ENCODE data around the gene LRRC38.

Gene LRRC38

GRCh38 chr1:13516606-13517005, 2.8 kb upstream of the LRRC38 start:
- FAIRE-seq: no peak

- no peak for FAIRE-seq
Observed at GRCh38 chr1:13514821-13515220, 1.0 kb upstream of the LRRC38 start.

GRCh38 chr1:13513063-13513894, 524 bp downstream of the LRRC38 start:
- FAIRE-seq: no peak

GRCh38 chr1:13512472-13512871, 1.3 kb downstream of the LRRC38 start:
- no peak for FAIRE-seq

- FAIRE-seq: no peak
Observed at GRCh38 chr1:13510499-13510898, 3.3 kb downstream of the LRRC38 start.

- no peak for FAIRE-seq
Observed at GRCh38 chr1:13507075-13507474, 6.7 kb downstream of the LRRC38 start.

- FAIRE-seq: no peak
Observed at GRCh38 chr1:13505020-13505419, 8.8 kb downstream of the LRRC38 start.

- no peak for FAIRE-seq
Observed at GRCh38 chr1:13500806-13501205, 13.0 kb downstream of the LRRC38 start.

GRCh38 chr1:13499422-13499821, 14.4 kb downstream of the LRRC38 start:
- FAIRE-seq: no peak

- no peak for FAIRE-seq
Observed at GRCh38 chr1:13498553-13498952, 15.2 kb downstream of the LRRC38 start.

GRCh38 chr1:13495186-13495585, 18.6 kb downstream of the LRRC38 start:
- no peak for FAIRE-seq

GRCh38 chr1:13494712-13495111, 19.1 kb downstream of the LRRC38 start:
- no peak for FAIRE-seq

- FAIRE-seq: no peak
Observed at GRCh38 chr1:13494025-13494424, 19.8 kb downstream of the LRRC38 start.

GRCh38 chr1:13492711-13493110, 21.1 kb downstream of the LRRC38 start:
- FAIRE-seq: no peak

- FAIRE-seq: no peak
Observed at GRCh38 chr1:13487957-13488356, 25.8 kb downstream of the LRRC38 start.

GRCh38 chr1:13487143-13487868, 26.5 kb downstream of the LRRC38 start:
- no peak for FAIRE-seq

- FAIRE-seq: no peak
Observed at GRCh38 chr1:13483946-13484345, 29.9 kb downstream of the LRRC38 start.

- FAIRE-seq: no peak
Observed at GRCh38 chr1:13482600-13482999, 31.2 kb downstream of the LRRC38 start.

- FAIRE-seq: no peak
Observed at GRCh38 chr1:13479171-13479856, 34.5 kb downstream of the LRRC38 start.

GRCh38 chr1:13478692-13479091, 35.1 kb downstream of the LRRC38 start:
- FAIRE-seq: no peak

- FAIRE-seq: no peak
Observed at GRCh38 chr1:13469343-13469742, 44.5 kb downstream of the LRRC38 start.

- FAIRE-seq: no peak
Observed at GRCh38 chr1:13465515-13465914, 48.3 kb downstream of the LRRC38 start.

GRCh38 chr1:13462682-13463081, 51.1 kb downstream of the LRRC38 start:
- FAIRE-seq: no peak

- FAIRE-seq: no peak
Observed at GRCh38 chr1:13461977-13462376, 51.8 kb downstream of the LRRC38 start.
